GM23338 (cell line): Measurements from ENCODE around the gene AKAP1. TPM values are rescaled to one million over a fixed set of nuclear protein-coding genes. Genes with fewer than 3 reads are reported as not detected.

ENCODE experiments used
- ATAC-seq: fragments of 200-7000 bp; cut with Tn5 transposase; 3 replicates; pipeline ENCODE4 v1.9.1; 2020
- DNase-seq: peaks from one replicate; pipeline ENCODE4 v3.0.0-alpha.2; 2015; ENCODE audit warnings: low spot score
- H2AFZ ChIP-seq: fragments of 200-600 bp; sonication (generic); 2 replicates; pipeline ENCODE4 v1.8.0; 2016; ENCODE audit warnings: antibody characterized with exemption, mild to moderate bottlenecking, moderate library complexity
- H3F3A ChIP-seq: fragments of 200-600 bp; sonication (generic); replicated peaks from 2 replicates; pipeline ENCODE4 v1.8.0; 2017; ENCODE audit warnings: antibody characterized with exemption, mixed run types, low read depth
- H3K27ac ChIP-seq: fragments of 200-600 bp; sonication (generic); 2 replicates; pipeline ENCODE4 v1.6.1; 2016; ENCODE audit warnings: low read depth
- H3K27me3 ChIP-seq: fragments of 200-600 bp; sonication (generic); 2 replicates; pipeline ENCODE4 v1.8.0; 2016; ENCODE audit warnings: mild to moderate bottlenecking, mixed run types, moderate library complexity; ENCODE audit not compliant: insufficient read depth
- H3K36me3 ChIP-seq: fragments of 200-600 bp; sonication (generic); 2 replicates; pipeline ENCODE4 v1.8.0; 2016; ENCODE audit warnings: mild to moderate bottlenecking; ENCODE audit not compliant: insufficient read depth
- H3K4me1 ChIP-seq: fragments of 200-600 bp; sonication (generic); 2 replicates; pipeline ENCODE4 v1.8.0; 2016; ENCODE audit warnings: mild to moderate bottlenecking, moderate library complexity; ENCODE audit not compliant: insufficient read depth
- H3K4me2 ChIP-seq: fragments of 200-600 bp; sonication (generic); 2 replicates; pipeline ENCODE4 v1.7.1; 2017; ENCODE audit warnings: mixed run types
- H3K4me3 ChIP-seq: fragments of 200-600 bp; sonication (generic); 2 replicates; pipeline ENCODE4 v1.6.1; 2016; ENCODE audit warnings: mixed run types
- H3K79me2 ChIP-seq: fragments of 200-600 bp; sonication (generic); replicated peaks from 2 replicates; pipeline ENCODE4 v1.8.0; 2017; ENCODE audit warnings: mild to moderate bottlenecking; ENCODE audit not compliant: insufficient read depth
- H3K9me2 ChIP-seq: fragments of 200-600 bp; sonication (generic); 2 replicates; pipeline ENCODE4 v1.8.0; 2017; ENCODE audit not compliant: insufficient read depth
- H4K20me1 ChIP-seq: fragments of 200-600 bp; sonication (generic); replicated peaks from 2 replicates; pipeline ENCODE4 v1.8.0; 2017; ENCODE audit warnings: mild to moderate bottlenecking; ENCODE audit not compliant: insufficient read depth
- H3K27ac Mint-ChIP-seq: 2 replicates; pipeline ENCODE4 v1.8.0; 2020; ENCODE audit warnings: inconsistent platforms, mild to moderate bottlenecking, moderate library complexity, mixed read lengths
- H3K27me3 Mint-ChIP-seq: 3 replicates; pipeline ENCODE4 v1.8.0; 2022; ENCODE audit warnings: low read depth, mild to moderate bottlenecking, moderate library complexity, mixed read lengths, inconsistent platforms; ENCODE audit not compliant: insufficient read depth, poor library complexity
- H3K36me3 Mint-ChIP-seq: 3 replicates; pipeline ENCODE4 v1.8.0; 2021; ENCODE audit warnings: low read depth, mild to moderate bottlenecking, inconsistent platforms, moderate library complexity, mixed read lengths
- H3K4me1 Mint-ChIP-seq: 3 replicates; pipeline ENCODE4 v1.8.0; 2020; ENCODE audit warnings: mild to moderate bottlenecking, inconsistent platforms, mixed read lengths
- H3K4me3 Mint-ChIP-seq: 3 replicates; pipeline ENCODE4 v1.8.0; 2021; ENCODE audit warnings: moderate library complexity, mild to moderate bottlenecking, inconsistent platforms, mixed read lengths
- H3K9me3 Mint-ChIP-seq: 3 replicates; pipeline ENCODE4 v1.8.0; 2020; ENCODE audit warnings: moderate library complexity, mild to moderate bottlenecking, inconsistent platforms, mixed read lengths
- CREB1 ChIP-seq: fragments of 250-450 bp; sonication (Bioruptor Pico); IDR thresholded peaks from 2 replicates; pipeline ENCODE4 v1.5.0; 2020; ENCODE audit warnings: low read depth, mild to moderate bottlenecking, moderate library complexity
- EZH2 ChIP-seq: fragments of 200-600 bp; sonication (generic); IDR thresholded peaks from one replicate; pipeline ENCODE4 v1.8.0; 2017; ENCODE audit warnings: antibody characterized with exemption, mild to moderate bottlenecking, low read depth; ENCODE audit not compliant: unreplicated experiment
- EZH2phosphoT487 ChIP-seq: fragments of 200-600 bp; sonication (generic); IDR thresholded peaks from one replicate; pipeline ENCODE4 v1.8.1; 2018; ENCODE audit warnings: antibody characterized with exemption; ENCODE audit not compliant: unreplicated experiment
- JUNB ChIP-seq: IDR thresholded peaks from one replicate; pipeline ENCODE4 v1.6.1; 2016; ENCODE audit warnings: antibody characterized with exemption; ENCODE audit not compliant: unreplicated experiment
- NANOG ChIP-seq: IDR thresholded peaks from 2 replicates; pipeline ENCODE4 v1.6.1; 2016; ENCODE audit warnings: antibody characterized with exemption, borderline replicate concordance
- POLR2AphosphoS5 ChIP-seq: IDR thresholded peaks from 2 replicates; pipeline ENCODE4 v1.6.1; 2016; ENCODE audit warnings: antibody characterized with exemption, low read depth
- STAT1 ChIP-seq: IDR thresholded peaks from one replicate; pipeline ENCODE4 v1.6.1; 2016; ENCODE audit warnings: antibody characterized with exemption; ENCODE audit not compliant: unreplicated experiment
- ZNF114 ChIP-seq: fragments of 250-450 bp; sonication (Bioruptor Pico); IDR thresholded peaks from 2 replicates; pipeline ENCODE4 v1.5.0; 2020; ENCODE audit warnings: mild to moderate bottlenecking, moderate library complexity
- ZNF331 ChIP-seq: fragments of 250-450 bp; sonication (Bioruptor Pico); IDR thresholded peaks from 2 replicates; pipeline ENCODE4 v1.5.0; 2020; ENCODE audit warnings: low read depth, mild to moderate bottlenecking, moderate library complexity
- polyA plus RNA-seq: library from polyadenylated mRNA; unstranded; fragments of >200 nt; fragmentation: Nextera tagmentation; extraction: Ambion mirVana; gene quantifications from 2 replicates; pipeline ENCODE4 v1.2.1, GENCODE V29; 2016
- total RNA-seq: library from RNA; depleted of rRNA; stranded (reverse); fragments of >200 nt; shearing (Covaris generic); gene quantifications from 2 replicates; pipeline ENCODE4 v1.2.3, GENCODE V29; 2014
- TF ChIP-seq, protein P1 (sequence below): IDR thresholded peaks from one replicate; pipeline ENCODE4 v1.6.1; 2018; ENCODE audit warnings: antibody characterized with exemption; ENCODE audit not compliant: unreplicated experiment
- TF ChIP-seq, protein P2 (sequence below): fragments of 250-450 bp; sonication (Bioruptor Pico); IDR thresholded peaks from 2 replicates; pipeline ENCODE4 v1.5.0; 2020; ENCODE audit warnings: mild to moderate bottlenecking, moderate library complexity
- TF ChIP-seq, protein P3 (sequence below), 2 experiments: fragments of 200-600 bp in 1 of 2; sonication (generic) in 1 of 2; conservative IDR thresholded peaks; 2 replicates each; pipeline versions ENCODE4 v1.5.1 to v1.6.1; 2016 to 2017; ENCODE audit warnings: antibody characterized with exemption in 2 of 2, low read depth in 2 of 2, mild to moderate bottlenecking in 2 of 2, moderate library complexity in 1 of 2
- TF ChIP-seq, protein P4 (sequence below): IDR thresholded peaks from 2 replicates; pipeline ENCODE4 v1.6.1; 2016; ENCODE audit warnings: antibody characterized with exemption

The AKAP1 gene
- total and polyA plus RNA-seq, 2 experiments from 2014 or later = 19.6 to 45.9 TPM

DNA sequence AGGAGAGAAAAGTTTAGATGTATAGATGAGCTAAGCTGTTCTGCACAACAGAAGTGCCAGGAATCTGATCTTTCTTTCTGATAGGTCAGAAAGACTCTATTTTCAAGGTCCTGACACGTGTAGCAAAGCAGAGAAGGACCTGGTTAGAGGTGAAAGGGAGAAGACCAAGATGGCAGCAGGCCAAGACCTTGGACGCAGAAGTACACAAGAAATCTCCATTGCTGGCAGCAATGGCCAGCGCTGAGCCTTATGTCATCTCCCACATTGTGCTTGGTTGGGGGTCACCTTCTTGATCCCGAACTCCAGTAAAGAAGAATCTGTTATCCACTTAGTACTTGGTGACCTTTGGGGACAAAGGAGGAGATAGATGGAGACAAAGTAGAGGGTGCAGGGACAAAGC lies 41.8 kb upstream of the AKAP1 start:
- no peak overlapping the region for H3K4me2 ChIP-seq
- no peaks in the 10 kb centered on the region for H3K4me1 ChIP-seq
- H3K79me2 ChIP-seq = no peaks in the 10 kb centered on the region
- H4K20me1 ChIP-seq = no peaks in the 10 kb centered on the region
- H3K4me3 Mint-ChIP-seq = no peak overlapping the region
- peaks cover 7% of the 10 kb centered on the region for H3K27me3 Mint-ChIP-seq
- H3K27ac Mint-ChIP-seq = no peak overlapping the region
- H3K27ac ChIP-seq = no peak overlapping the region
- no peaks in the 10 kb centered on the region for H3K36me3 ChIP-seq
- no peaks in the 10 kb centered on the region for H3K36me3 Mint-ChIP-seq
- H3K4me1 Mint-ChIP-seq = peaks cover 17% of the 10 kb centered on the region
- H3K9me2 ChIP-seq = 0 out of 2 replicates have a peak, but pooled peaks cover 9% of the 10 kb centered on the region
- peaks cover 2% of the 10 kb centered on the region; the same call in 2 of the 3 replicates for H3K9me3 Mint-ChIP-seq
- no peaks in the 10 kb centered on the region for H3F3A ChIP-seq
- ATAC-seq (no peak), DNase-seq (no peak)
- no peak for TF ChIP-seq CREB1 (CRISPR knock-in tag)
- no peak for TF ChIP-seq EZH2
- no peak for TF ChIP-seq JUNB
- TF ChIP-seq NANOG = no peak
- no peak for TF ChIP-seq EZH2phosphoT487
- TF ChIP-seq, protein P1, sequence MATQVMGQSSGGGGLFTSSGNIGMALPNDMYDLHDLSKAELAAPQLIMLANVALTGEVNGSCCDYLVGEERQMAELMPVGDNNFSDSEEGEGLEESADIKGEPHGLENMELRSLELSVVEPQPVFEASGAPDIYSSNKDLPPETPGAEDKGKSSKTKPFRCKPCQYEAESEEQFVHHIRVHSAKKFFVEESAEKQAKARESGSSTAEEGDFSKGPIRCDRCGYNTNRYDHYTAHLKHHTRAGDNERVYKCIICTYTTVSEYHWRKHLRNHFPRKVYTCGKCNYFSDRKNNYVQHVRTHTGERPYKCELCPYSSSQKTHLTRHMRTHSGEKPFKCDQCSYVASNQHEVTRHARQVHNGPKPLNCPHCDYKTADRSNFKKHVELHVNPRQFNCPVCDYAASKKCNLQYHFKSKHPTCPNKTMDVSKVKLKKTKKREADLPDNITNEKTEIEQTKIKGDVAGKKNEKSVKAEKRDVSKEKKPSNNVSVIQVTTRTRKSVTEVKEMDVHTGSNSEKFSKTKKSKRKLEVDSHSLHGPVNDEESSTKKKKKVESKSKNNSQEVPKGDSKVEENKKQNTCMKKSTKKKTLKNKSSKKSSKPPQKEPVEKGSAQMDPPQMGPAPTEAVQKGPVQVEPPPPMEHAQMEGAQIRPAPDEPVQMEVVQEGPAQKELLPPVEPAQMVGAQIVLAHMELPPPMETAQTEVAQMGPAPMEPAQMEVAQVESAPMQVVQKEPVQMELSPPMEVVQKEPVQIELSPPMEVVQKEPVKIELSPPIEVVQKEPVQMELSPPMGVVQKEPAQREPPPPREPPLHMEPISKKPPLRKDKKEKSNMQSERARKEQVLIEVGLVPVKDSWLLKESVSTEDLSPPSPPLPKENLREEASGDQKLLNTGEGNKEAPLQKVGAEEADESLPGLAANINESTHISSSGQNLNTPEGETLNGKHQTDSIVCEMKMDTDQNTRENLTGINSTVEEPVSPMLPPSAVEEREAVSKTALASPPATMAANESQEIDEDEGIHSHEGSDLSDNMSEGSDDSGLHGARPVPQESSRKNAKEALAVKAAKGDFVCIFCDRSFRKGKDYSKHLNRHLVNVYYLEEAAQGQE = no peak
- TF ChIP-seq STAT1 = no peak
- no peak for TF ChIP-seq ZNF114 (CRISPR knock-in tag)
- TF ChIP-seq, protein P2, sequence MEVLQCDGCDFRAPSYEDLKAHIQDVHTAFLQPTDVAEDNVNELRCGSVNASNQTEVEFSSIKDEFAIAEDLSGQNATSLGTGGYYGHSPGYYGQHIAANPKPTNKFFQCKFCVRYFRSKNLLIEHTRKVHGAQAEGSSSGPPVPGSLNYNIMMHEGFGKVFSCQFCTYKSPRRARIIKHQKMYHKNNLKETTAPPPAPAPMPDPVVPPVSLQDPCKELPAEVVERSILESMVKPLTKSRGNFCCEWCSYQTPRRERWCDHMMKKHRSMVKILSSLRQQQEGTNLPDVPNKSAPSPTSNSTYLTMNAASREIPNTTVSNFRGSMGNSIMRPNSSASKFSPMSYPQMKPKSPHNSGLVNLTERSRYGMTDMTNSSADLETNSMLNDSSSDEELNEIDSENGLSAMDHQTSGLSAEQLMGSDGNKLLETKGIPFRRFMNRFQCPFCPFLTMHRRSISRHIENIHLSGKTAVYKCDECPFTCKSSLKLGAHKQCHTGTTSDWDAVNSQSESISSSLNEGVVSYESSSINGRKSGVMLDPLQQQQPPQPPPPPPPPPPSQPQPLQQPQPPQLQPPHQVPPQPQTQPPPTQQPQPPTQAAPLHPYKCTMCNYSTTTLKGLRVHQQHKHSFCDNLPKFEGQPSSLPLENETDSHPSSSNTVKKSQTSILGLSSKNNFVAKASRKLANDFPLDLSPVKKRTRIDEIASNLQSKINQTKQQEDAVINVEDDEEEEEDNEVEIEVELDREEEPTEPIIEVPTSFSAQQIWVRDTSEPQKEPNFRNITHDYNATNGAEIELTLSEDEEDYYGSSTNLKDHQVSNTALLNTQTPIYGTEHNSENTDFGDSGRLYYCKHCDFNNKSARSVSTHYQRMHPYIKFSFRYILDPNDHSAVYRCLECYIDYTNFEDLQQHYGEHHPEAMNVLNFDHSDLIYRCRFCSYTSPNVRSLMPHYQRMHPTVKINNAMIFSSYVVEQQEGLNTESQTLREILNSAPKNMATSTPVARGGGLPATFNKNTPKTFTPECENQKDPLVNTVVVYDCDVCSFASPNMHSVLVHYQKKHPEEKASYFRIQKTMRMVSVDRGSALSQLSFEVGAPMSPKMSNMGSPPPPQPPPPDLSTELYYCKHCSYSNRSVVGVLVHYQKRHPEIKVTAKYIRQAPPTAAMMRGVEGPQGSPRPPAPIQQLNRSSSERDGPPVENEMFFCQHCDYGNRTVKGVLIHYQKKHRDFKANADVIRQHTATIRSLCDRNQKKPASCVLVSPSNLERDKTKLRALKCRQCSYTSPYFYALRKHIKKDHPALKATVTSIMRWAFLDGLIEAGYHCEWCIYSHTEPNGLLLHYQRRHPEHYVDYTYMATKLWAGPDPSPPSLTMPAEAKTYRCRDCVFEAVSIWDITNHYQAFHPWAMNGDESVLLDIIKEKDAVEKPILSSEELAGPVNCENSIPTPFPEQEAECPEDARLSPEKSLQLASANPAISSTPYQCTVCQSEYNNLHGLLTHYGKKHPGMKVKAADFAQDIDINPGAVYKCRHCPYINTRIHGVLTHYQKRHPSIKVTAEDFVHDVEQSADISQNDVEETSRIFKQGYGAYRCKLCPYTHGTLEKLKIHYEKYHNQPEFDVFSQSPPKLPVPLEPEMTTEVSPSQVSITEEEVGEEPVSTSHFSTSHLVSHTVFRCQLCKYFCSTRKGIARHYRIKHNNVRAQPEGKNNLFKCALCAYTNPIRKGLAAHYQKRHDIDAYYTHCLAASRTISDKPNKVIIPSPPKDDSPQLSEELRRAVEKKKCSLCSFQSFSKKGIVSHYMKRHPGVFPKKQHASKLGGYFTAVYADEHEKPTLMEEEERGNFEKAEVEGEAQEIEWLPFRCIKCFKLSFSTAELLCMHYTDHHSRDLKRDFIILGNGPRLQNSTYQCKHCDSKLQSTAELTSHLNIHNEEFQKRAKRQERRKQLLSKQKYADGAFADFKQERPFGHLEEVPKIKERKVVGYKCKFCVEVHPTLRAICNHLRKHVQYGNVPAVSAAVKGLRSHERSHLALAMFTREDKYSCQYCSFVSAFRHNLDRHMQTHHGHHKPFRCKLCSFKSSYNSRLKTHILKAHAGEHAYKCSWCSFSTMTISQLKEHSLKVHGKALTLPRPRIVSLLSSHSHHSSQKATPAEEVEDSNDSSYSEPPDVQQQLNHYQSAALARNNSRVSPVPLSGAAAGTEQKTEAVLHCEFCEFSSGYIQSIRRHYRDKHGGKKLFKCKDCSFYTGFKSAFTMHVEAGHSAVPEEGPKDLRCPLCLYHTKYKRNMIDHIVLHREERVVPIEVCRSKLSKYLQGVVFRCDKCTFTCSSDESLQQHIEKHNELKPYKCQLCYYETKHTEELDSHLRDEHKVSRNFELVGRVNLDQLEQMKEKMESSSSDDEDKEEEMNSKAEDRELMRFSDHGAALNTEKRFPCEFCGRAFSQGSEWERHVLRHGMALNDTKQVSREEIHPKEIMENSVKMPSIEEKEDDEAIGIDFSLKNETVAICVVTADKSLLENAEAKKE = no peak
- no peak for TF ChIP-seq ZNF331
- TF ChIP-seq, protein P3, sequence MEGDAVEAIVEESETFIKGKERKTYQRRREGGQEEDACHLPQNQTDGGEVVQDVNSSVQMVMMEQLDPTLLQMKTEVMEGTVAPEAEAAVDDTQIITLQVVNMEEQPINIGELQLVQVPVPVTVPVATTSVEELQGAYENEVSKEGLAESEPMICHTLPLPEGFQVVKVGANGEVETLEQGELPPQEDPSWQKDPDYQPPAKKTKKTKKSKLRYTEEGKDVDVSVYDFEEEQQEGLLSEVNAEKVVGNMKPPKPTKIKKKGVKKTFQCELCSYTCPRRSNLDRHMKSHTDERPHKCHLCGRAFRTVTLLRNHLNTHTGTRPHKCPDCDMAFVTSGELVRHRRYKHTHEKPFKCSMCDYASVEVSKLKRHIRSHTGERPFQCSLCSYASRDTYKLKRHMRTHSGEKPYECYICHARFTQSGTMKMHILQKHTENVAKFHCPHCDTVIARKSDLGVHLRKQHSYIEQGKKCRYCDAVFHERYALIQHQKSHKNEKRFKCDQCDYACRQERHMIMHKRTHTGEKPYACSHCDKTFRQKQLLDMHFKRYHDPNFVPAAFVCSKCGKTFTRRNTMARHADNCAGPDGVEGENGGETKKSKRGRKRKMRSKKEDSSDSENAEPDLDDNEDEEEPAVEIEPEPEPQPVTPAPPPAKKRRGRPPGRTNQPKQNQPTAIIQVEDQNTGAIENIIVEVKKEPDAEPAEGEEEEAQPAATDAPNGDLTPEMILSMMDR (conservative IDR thresholded peaks at IDR 0.05; ENCODE audit: low read depth in 2 of 2) = no peak
- TF ChIP-seq POLR2AphosphoS5 = no peak
- TF ChIP-seq, protein P4, sequence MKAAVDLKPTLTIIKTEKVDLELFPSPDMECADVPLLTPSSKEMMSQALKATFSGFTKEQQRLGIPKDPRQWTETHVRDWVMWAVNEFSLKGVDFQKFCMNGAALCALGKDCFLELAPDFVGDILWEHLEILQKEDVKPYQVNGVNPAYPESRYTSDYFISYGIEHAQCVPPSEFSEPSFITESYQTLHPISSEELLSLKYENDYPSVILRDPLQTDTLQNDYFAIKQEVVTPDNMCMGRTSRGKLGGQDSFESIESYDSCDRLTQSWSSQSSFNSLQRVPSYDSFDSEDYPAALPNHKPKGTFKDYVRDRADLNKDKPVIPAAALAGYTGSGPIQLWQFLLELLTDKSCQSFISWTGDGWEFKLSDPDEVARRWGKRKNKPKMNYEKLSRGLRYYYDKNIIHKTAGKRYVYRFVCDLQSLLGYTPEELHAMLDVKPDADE = no peak
- no peak overlapping the region for H3K4me3 ChIP-seq
- no peaks in the 10 kb centered on the region for H3K27me3 ChIP-seq
- no peak overlapping the region for H2AFZ ChIP-seq
